ENCODE results near the gene SYCE3.
"Not testable (repeated sequence)": the region's sequence is repeated elsewhere in the genome, so short reads cannot be mapped to it uniquely, and the experiment has no call there.

Gene SYCE3

DNA sequence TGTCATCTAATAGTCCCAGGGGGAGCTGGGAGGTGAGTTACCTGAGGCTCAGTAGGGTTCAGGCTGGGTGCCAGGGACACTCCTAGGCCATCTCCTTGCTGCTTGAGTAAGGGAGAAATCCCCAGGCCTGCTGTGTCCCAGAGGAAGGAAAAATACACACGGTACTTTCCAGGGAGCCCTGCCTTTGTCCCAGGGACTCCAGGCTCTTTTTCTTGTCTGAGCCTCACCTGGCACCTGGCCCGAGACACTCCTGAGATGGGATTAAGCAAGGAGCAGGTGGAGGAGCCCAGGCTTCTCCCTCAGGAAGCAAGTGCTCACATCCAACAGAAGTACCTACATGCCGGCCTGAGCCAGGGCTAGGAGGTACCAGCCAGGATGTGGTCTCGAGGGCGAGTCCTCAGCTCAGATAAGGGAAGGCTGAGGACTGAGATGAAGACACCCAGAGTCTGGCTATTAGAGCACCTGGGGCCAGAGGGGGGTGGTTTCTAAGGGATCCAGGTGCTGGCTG is 17.9 kb downstream of the SYCE3 start:
- Histone ChIP-seq H3K36me3 (ENCODE audit: control insufficient read depth in 2 of 2, insufficient read depth in 2 of 2, low read length in 2 of 2) (no peaks in the 10 kb centered on the region), H3K9me3 (ENCODE audit: control insufficient read depth in 2 of 2, low read length in 2 of 2) (no peaks in the 10 kb centered on the region), H3K27ac (ENCODE audit: low read depth in 2 of 2, low read length in 2 of 2) (peak overlapping the region; percentile 45 to 65), H3K27me3 (ENCODE audit: control insufficient read depth in 2 of 2, insufficient read depth in 2 of 2, low read length in 2 of 2) (peaks cover 8 to 13% of the 10 kb centered on the region in 2 donors), H3K9ac (ENCODE audit: low read depth in 1 of 2, low read length in 2 of 2) (peak overlapping the region; percentile 32 to 71), H3K4me1 (ENCODE audit: control insufficient read depth in 2 of 2, insufficient read depth in 2 of 2, low read length in 2 of 2) (peaks cover 12 to 15% of the 10 kb centered on the region in 2 donors), H3K4me3 (ENCODE audit: low read length in 2 of 2) (no peak overlapping the region)

DNA sequence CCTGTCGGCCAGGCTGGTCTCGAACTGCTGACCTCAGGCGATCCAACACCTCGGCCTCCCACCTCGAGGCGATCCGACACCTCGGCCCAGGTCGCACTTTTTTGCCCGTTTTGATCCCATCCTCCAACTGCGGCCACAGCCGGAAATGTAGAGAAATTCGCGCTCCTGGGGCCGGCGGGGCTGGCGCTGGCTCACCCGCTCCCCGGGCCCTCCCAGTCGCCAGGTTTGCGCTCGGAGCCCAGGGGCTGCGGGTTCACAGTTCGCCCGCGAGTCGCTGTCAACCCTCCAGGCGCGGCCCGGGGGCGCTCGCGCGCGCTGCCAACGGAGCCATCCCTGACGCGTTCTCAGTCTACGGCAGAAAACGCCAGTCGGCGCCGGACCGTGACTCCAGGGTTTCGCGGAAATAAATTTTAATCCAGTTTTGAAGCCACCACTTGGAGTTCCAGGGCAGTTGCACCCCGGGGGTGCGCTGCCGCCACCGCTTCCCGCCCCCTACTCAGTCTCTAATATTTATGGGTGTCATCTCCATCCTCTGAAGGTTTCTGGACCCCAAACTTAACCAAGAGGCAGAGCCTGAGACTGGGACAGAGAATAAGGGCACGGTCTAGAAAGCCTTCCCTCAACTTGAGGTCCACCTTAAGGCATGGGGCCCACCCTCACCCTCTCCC is 18.5 kb downstream of the SYCE3 start:
- Histone ChIP-seq H3K27ac (ENCODE audit: low read depth in 2 of 2, low read length in 2 of 2) (peak overlapping the region; percentile 45 to 65), H3K9ac (ENCODE audit: low read depth in 1 of 2, low read length in 2 of 2) (peak overlapping the region; percentile 52 to 71), H3K9me3 (ENCODE audit: control insufficient read depth in 2 of 2, low read length in 2 of 2) (no peaks in the 10 kb centered on the region), H3K36me3 (ENCODE audit: control insufficient read depth in 2 of 2, insufficient read depth in 2 of 2, low read length in 2 of 2) (no peaks in the 10 kb centered on the region), H3K27me3 (ENCODE audit: control insufficient read depth in 2 of 2, insufficient read depth in 2 of 2, low read length in 2 of 2) (peaks cover 5 to 13% of the 10 kb centered on the region in 2 donors), H3K4me3 (ENCODE audit: low read length in 2 of 2) (peak overlapping the region; percentile 24 to 60), H3K4me1 (ENCODE audit: control insufficient read depth in 2 of 2, insufficient read depth in 2 of 2, low read length in 2 of 2) (peaks cover 15 to 16% of the 10 kb centered on the region in 2 donors)

DNA sequence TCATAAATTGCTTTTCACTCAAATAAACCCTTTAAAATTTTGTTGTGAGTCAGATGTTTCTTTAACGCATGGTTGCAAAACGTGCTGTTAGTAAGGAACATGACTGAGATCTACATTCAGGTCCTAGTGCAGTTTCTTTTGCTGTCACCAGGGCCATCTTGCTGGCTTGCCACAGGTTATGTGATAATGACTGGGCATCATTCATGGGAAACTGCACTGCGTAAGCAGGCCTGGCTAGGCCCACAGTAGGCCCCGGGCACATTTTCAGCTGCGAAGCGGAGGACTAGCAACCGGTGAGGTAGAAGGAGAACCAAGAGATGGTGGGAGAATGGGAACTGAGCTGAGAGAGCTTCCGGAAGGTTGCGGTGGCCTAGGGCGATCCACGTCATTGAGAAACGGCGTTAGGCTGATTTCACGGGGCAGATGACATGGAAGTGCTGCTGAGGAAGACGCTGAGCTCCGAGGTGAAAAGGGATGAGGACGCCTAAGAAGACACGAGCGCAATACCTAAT is 20.2 kb downstream of the SYCE3 start:
- Histone ChIP-seq H3K9ac (ENCODE audit: low read depth in 1 of 2, low read length in 2 of 2) (no peak overlapping the region), H3K4me3 (ENCODE audit: low read length in 2 of 2) (no peak overlapping the region), H3K9me3 (ENCODE audit: control insufficient read depth in 2 of 2, low read length in 2 of 2) (no peaks in the 10 kb centered on the region), H3K4me1 (ENCODE audit: control insufficient read depth in 2 of 2, insufficient read depth in 2 of 2, low read length in 2 of 2) (peaks cover 20 to 25% of the 10 kb centered on the region in 2 donors), H3K27ac (ENCODE audit: low read depth in 2 of 2, low read length in 2 of 2) (peak overlapping the region; percentile 32 to 80), H3K27me3 (ENCODE audit: control insufficient read depth in 2 of 2, insufficient read depth in 2 of 2, low read length in 2 of 2) (peaks cover 0 to 7% of the 10 kb centered on the region in 2 donors), H3K36me3 (ENCODE audit: control insufficient read depth in 2 of 2, insufficient read depth in 2 of 2, low read length in 2 of 2) (no peaks in the 10 kb centered on the region)

DNA sequence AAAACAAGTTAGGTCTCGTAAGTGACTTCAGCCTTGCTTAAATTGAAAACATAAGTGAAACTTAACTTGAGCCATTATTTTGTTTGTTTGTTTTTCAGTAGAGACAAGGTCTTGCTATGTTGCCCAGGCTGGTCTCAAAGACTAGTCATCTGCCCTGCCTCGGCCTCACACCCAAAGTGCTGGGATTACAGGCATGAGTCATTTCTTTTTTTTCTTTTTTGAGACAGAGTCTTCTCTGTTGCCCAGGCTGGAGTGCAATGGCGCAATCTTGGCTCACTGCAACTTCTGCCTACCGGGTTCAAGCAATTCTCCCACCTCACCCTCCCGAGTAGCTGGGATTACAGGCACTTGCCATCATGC is 21.1 kb downstream of the SYCE3 start:
- peak overlapping the region; percentile 57 to 80 for H3K27ac ChIP-seq (ENCODE audit: low read depth in 2 of 2, low read length in 2 of 2)
- peaks cover 20 to 25% of the 10 kb centered on the region in 2 donors for H3K4me1 ChIP-seq (ENCODE audit: control insufficient read depth in 2 of 2, insufficient read depth in 2 of 2, low read length in 2 of 2)
- peak overlapping the region in 1 of 2 donors; percentile 20 for H3K4me3 ChIP-seq (ENCODE audit: low read length in 2 of 2)
- H3K27me3 ChIP-seq (ENCODE audit: control insufficient read depth in 2 of 2, insufficient read depth in 2 of 2, low read length in 2 of 2); H3K9me3 ChIP-seq (ENCODE audit: control insufficient read depth in 2 of 2, low read length in 2 of 2); H3K36me3 ChIP-seq (ENCODE audit: control insufficient read depth in 2 of 2, insufficient read depth in 2 of 2, low read length in 2 of 2): not testable (repeated sequence)
- peak overlapping the region in 1 of 2 donors; percentile 41 for H3K9ac ChIP-seq (ENCODE audit: low read depth in 1 of 2, low read length in 2 of 2)

DNA sequence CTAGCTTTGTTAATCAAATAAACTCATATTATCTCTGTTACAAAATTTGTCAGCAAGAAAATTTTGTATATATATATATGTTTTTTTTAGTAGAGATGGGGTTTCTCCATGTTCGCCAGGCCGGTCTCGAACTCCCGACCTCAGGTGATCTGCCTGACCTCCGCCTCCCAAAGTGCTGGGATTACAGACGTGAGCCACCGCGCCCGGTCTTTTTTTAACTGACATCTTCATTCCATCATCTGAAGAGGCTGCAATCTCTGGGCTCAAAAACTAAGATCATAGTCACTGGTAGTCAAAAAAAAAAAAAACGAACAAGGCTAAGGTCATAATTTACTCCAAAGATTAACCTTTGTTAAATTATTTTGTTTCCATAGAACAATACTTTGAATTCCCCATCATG is 22.3 kb downstream of the SYCE3 start:
- Histone ChIP-seq H3K36me3 (ENCODE audit: control insufficient read depth in 2 of 2, insufficient read depth in 2 of 2, low read length in 2 of 2) (no peaks in the 10 kb centered on the region), H3K4me1 (ENCODE audit: control insufficient read depth in 2 of 2, insufficient read depth in 2 of 2, low read length in 2 of 2) (peaks cover 20 to 25% of the 10 kb centered on the region in 2 donors), H3K4me3 (ENCODE audit: low read length in 2 of 2) (no peak overlapping the region), H3K9me3 (ENCODE audit: control insufficient read depth in 2 of 2, low read length in 2 of 2) (no peaks in the 10 kb centered on the region), H3K27me3 (ENCODE audit: control insufficient read depth in 2 of 2, insufficient read depth in 2 of 2, low read length in 2 of 2) (no peaks in the 10 kb centered on the region), H3K9ac (ENCODE audit: low read depth in 1 of 2, low read length in 2 of 2) (peak overlapping the region in 1 of 2 donors; percentile 78), H3K27ac (ENCODE audit: low read depth in 2 of 2, low read length in 2 of 2) (peak overlapping the region; percentile 80 to 95)

DNA sequence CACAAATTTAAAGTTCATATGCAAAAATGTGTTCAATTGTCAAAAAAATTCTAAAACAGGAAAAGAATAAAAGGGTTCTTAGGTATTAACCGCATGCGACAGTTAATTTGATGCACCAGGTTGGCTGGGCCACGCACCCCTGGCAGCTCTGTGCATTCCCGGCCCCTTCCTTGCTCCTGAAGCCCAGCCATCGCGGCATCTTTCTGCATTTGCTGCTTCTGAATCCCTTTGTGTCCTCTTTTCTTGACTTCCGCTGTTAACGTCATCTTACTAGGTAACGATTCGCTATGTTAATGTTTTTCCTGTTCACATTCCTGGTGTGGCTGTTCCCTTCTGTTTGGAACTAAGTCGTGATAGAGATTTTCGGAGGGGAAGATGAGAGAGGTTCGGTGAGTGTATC is 25.0 kb downstream of the SYCE3 start:
- Histone ChIP-seq H3K36me3 (ENCODE audit: control insufficient read depth in 2 of 2, insufficient read depth in 2 of 2, low read length in 2 of 2) (no peaks in the 10 kb centered on the region), H3K4me3 (ENCODE audit: low read length in 2 of 2) (peak overlapping the region in 1 of 2 donors; percentile 7), H3K9ac (ENCODE audit: low read depth in 1 of 2, low read length in 2 of 2) (peak overlapping the region in 1 of 2 donors; percentile 17), H3K9me3 (ENCODE audit: control insufficient read depth in 2 of 2, low read length in 2 of 2) (no peaks in the 10 kb centered on the region), H3K27me3 (ENCODE audit: control insufficient read depth in 2 of 2, insufficient read depth in 2 of 2, low read length in 2 of 2) (no peaks in the 10 kb centered on the region), H3K27ac (ENCODE audit: low read depth in 2 of 2, low read length in 2 of 2) (peak overlapping the region; percentile 49 to 98), H3K4me1 (ENCODE audit: control insufficient read depth in 2 of 2, insufficient read depth in 2 of 2, low read length in 2 of 2) (peaks cover 15% of the 10 kb centered on the region in 2 donors)

DNA sequence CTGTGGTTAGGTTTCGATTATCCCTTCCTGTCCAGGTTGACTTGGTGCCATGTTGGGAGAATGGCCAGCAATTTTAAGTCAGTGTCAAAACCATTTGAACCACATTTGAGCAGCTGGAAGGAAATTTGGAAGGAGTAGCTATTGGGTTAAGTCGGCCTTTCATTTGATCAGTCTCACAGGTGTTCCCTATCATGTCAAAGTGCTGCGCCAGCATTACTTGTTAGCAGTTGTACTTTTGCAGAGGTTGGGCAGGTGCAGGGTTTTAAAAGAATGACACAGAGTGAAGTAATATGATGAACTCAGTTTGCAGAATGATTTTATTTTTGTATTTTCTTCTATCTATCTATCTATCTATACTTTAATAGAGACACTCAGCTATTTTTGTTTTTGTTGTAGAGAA is 26.5 kb downstream of the SYCE3 start:
- no peaks in the 10 kb centered on the region for H3K36me3 ChIP-seq (ENCODE audit: control insufficient read depth in 2 of 2, insufficient read depth in 2 of 2, low read length in 2 of 2)
- H3K27ac ChIP-seq (ENCODE audit: low read depth in 2 of 2, low read length in 2 of 2), result no peak overlapping the region
- no peaks in the 10 kb centered on the region for H3K9me3 ChIP-seq (ENCODE audit: control insufficient read depth in 2 of 2, low read length in 2 of 2)
- H3K27me3 ChIP-seq (ENCODE audit: control insufficient read depth in 2 of 2, insufficient read depth in 2 of 2, low read length in 2 of 2), result no peaks in the 10 kb centered on the region
- H3K9ac ChIP-seq (ENCODE audit: low read depth in 1 of 2, low read length in 2 of 2), result no peak overlapping the region
- H3K4me3 ChIP-seq (ENCODE audit: low read length in 2 of 2), result no peak overlapping the region
- H3K4me1 ChIP-seq (ENCODE audit: control insufficient read depth in 2 of 2, insufficient read depth in 2 of 2, low read length in 2 of 2), result peaks cover 17 to 24% of the 10 kb centered on the region in 2 donors

DNA sequence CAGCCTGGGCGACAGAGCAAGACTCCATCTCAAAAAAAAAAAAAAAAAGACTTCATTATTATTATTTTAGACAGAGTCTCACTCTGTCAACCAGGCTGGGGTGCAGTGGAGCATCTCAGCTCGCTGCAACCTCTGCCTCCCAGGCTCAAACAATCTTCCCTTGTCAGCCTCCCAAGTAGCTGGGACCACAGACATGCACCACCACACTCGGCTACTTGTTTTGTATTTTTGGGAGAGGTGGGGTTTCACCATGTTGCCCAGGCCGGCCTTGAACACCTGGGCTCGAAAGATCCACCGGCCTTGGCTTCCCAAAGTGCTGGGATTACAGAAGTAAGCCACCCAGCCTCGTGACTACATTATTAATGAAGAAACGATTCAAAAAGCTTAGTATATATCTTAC is 27.6 kb downstream of the SYCE3 start:
- Histone ChIP-seq H3K4me1 (ENCODE audit: control insufficient read depth in 2 of 2, insufficient read depth in 2 of 2, low read length in 2 of 2) (peaks cover 23 to 31% of the 10 kb centered on the region in 2 donors), H3K27ac (ENCODE audit: low read depth in 2 of 2, low read length in 2 of 2) (no peak overlapping the region), H3K27me3 (ENCODE audit: control insufficient read depth in 2 of 2, insufficient read depth in 2 of 2, low read length in 2 of 2) (no peaks in the 10 kb centered on the region)

DNA sequence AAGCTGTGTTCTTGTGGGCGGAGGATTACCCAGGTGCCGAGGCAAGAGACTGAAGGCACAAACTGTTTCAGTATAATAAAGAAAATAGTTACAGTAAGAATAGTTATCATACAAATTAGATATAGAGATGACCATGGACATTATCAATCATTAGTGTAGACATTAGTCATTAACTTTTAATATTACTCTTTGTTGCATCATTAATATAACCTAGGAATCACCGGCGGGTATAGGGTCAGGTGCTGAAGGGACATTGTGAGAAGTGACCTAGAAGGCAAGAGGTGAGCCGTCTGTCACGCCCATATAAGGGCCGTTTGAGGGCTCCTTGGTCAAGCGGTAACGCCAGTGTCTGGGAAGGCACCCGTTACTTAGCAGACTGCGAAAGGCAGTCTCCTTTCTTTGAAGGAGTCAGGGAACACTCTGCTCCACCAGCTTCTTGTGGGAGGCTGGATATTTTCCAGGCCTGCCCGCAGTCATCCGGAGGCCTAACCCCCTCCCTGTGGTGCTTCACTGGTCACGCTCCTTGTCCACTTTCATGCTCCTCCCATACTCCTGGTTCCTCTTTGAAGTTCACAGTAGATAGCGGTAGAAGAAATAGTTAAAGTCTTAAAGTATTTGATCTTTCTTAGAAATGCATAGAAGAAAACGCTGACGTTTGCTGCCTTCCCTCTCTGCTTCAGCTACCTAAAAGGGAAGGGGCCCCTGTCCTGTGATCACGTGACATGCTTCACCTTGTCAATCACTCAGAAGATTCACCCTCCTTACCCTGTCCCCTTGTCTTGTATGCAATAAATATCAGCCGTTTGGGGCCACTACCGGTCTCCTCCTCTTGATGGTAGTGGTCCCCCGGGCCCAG is 28.6 kb downstream of the SYCE3 start:
- H3K4me3 ChIP-seq (ENCODE audit: low read length in 2 of 2); H3K36me3 ChIP-seq (ENCODE audit: control insufficient read depth in 2 of 2, insufficient read depth in 2 of 2, low read length in 2 of 2); H3K27me3 ChIP-seq (ENCODE audit: control insufficient read depth in 2 of 2, insufficient read depth in 2 of 2, low read length in 2 of 2); H3K9me3 ChIP-seq (ENCODE audit: control insufficient read depth in 2 of 2, low read length in 2 of 2): not testable (repeated sequence)
- H3K9ac ChIP-seq (ENCODE audit: low read depth in 1 of 2, low read length in 2 of 2), result peak overlapping the region in 1 of 2 donors; percentile 24
- peak overlapping the region; percentile 49 to 63 for H3K27ac ChIP-seq (ENCODE audit: low read depth in 2 of 2, low read length in 2 of 2)
- peaks cover 24 to 28% of the 10 kb centered on the region in 2 donors for H3K4me1 ChIP-seq (ENCODE audit: control insufficient read depth in 2 of 2, insufficient read depth in 2 of 2, low read length in 2 of 2)

More for the DNA sequence above, 27.6 kb downstream of the SYCE3 start:
- Histone ChIP-seq H3K36me3 (ENCODE audit: control insufficient read depth in 2 of 2, insufficient read depth in 2 of 2, low read length in 2 of 2) (no peaks in the 10 kb centered on the region), H3K9ac (ENCODE audit: low read depth in 1 of 2, low read length in 2 of 2) (no peak overlapping the region), H3K4me3 (ENCODE audit: low read length in 2 of 2) (no peak overlapping the region), H3K9me3 (ENCODE audit: control insufficient read depth in 2 of 2, low read length in 2 of 2) (no peaks in the 10 kb centered on the region)

Measured in mucosa of rectum (tissue), 2 donors.